ENCODE data around the gene DDI2. TPM values are rescaled to one million over a fixed set of nuclear protein-coding genes. Genes with fewer than 3 reads are reported as not detected.

DDI2 gene
- total RNA-seq, 1 donor from 2014 or later = 13.7 TPM

- H3K36me3 ChIP-seq (ENCODE audit: control insufficient read depth, insufficient read depth, low read length) = peaks cover 8% of the 10 kb centered on the region
- TF ChIP-seq CTCF (IDR thresholded peaks at IDR 0.05; ENCODE audit: insufficient read depth, low read length, severe bottlenecking) = no peak
- no peak overlapping the region for H3K4me3 ChIP-seq (ENCODE audit: low read depth, low read length)
- FAIRE-seq = no peak
- no peak for DNase-seq (ENCODE audit: low read depth)
- H3K27me3 ChIP-seq (ENCODE audit: control insufficient read depth, insufficient read depth, low read length) = no peaks in the 10 kb centered on the region
Observed at GRCh38 chr1:15706751-15707150, 89.5 kb downstream of the DDI2 start.

- no peak for FAIRE-seq
- H3K36me3 ChIP-seq (ENCODE audit: control insufficient read depth, insufficient read depth, low read length) = peaks cover 8% of the 10 kb centered on the region
- no peak for TF ChIP-seq CTCF (IDR thresholded peaks at IDR 0.05; ENCODE audit: insufficient read depth, low read length, severe bottlenecking)
- DNase-seq (ENCODE audit: low read depth) = no peak
- no peaks in the 10 kb centered on the region for H3K27me3 ChIP-seq (ENCODE audit: control insufficient read depth, insufficient read depth, low read length)
- no peak overlapping the region for H3K4me3 ChIP-seq (ENCODE audit: low read depth, low read length)
Observed at GRCh38 chr1:15707239-15707925, 90.1 kb downstream of the DDI2 start.

GRCh38 chr1:15708486-15709137, 91.4 kb downstream of the DDI2 start:
- DNase-seq (ENCODE audit: low read depth) (no peak), FAIRE-seq (no peak)
- peaks cover 8% of the 10 kb centered on the region for H3K36me3 ChIP-seq (ENCODE audit: control insufficient read depth, insufficient read depth, low read length)
- H3K27me3 ChIP-seq (ENCODE audit: control insufficient read depth, insufficient read depth, low read length) = no peaks in the 10 kb centered on the region
- H3K4me3 ChIP-seq (ENCODE audit: low read depth, low read length) = no peak overlapping the region
- TF ChIP-seq CTCF (IDR thresholded peaks at IDR 0.05; ENCODE audit: insufficient read depth, low read length, severe bottlenecking) = no peak

- FAIRE-seq = no peak
- TF ChIP-seq CTCF (IDR thresholded peaks at IDR 0.05; ENCODE audit: insufficient read depth, low read length, severe bottlenecking) = no peak
Observed at GRCh38 chr1:15709226-15709625, 92.0 kb downstream of the DDI2 start.

GRCh38 chr1:15712168-15712567, 94.9 kb downstream of the DDI2 start:
- no peaks in the 10 kb centered on the region for H3K27me3 ChIP-seq (ENCODE audit: control insufficient read depth, insufficient read depth, low read length)
- FAIRE-seq (no peak), DNase-seq (ENCODE audit: low read depth) (no peak)
- no peak overlapping the region for H3K4me3 ChIP-seq (ENCODE audit: low read depth, low read length)
- H3K36me3 ChIP-seq (ENCODE audit: control insufficient read depth, insufficient read depth, low read length) = peaks cover 12% of the 10 kb centered on the region
- no peak for TF ChIP-seq CTCF (IDR thresholded peaks at IDR 0.05; ENCODE audit: insufficient read depth, low read length, severe bottlenecking)

More at GRCh38 chr1:15709226-15709625, 92.0 kb downstream of the DDI2 start:
- H3K27me3 ChIP-seq (ENCODE audit: control insufficient read depth, insufficient read depth, low read length) = no peaks in the 10 kb centered on the region
- peaks cover 8% of the 10 kb centered on the region for H3K36me3 ChIP-seq (ENCODE audit: control insufficient read depth, insufficient read depth, low read length)
- no peak for DNase-seq (ENCODE audit: low read depth)
- no peak overlapping the region for H3K4me3 ChIP-seq (ENCODE audit: low read depth, low read length)

Data from bronchial epithelial cell (primary cell).